H9 (cell line): ENCODE results near the gene NPHP1. TPM values are rescaled to one million over a fixed set of nuclear protein-coding genes. Genes with fewer than 3 reads are reported as not detected.

Experiments
- DNase-seq: peaks from one replicate; pipeline ENCODE4 v3.0.0-alpha.2; 2017
- H2AFZ ChIP-seq: one replicate; pipeline ENCODE4 v1.6.1; 2013; ENCODE audit warnings: mild to moderate bottlenecking, low read length, control low read depth, moderate library complexity
- H2AK5ac ChIP-seq: 2 replicates; pipeline ENCODE4 v1.6.1; 2013; ENCODE audit warnings: low read length, control low read depth, mixed read lengths; ENCODE audit not compliant: insufficient read length
- H2BK120ac ChIP-seq: one replicate; pipeline ENCODE4 v1.6.1; 2013; ENCODE audit warnings: low read depth, mild to moderate bottlenecking, low read length, control low read depth, inconsistent platforms; ENCODE audit not compliant: poor library complexity, severe bottlenecking
- H2BK12ac ChIP-seq: 2 replicates; pipeline ENCODE4 v1.6.1; 2013; ENCODE audit warnings: low read length, control low read depth, mixed read lengths, low read depth; ENCODE audit not compliant: insufficient read length
- H2BK15ac ChIP-seq: 2 replicates; pipeline ENCODE4 v1.6.1; 2013; ENCODE audit warnings: low read depth, low read length, control low read depth
- H2BK20ac ChIP-seq: one replicate; pipeline ENCODE4 v1.6.1; 2013; ENCODE audit warnings: low read depth, mild to moderate bottlenecking, low read length, control low read depth, inconsistent platforms; ENCODE audit not compliant: poor library complexity, severe bottlenecking
- H2BK5ac ChIP-seq: 2 replicates; pipeline ENCODE4 v1.6.1; 2013; ENCODE audit warnings: low read length, control low read depth, mixed read lengths; ENCODE audit not compliant: insufficient read length
- H3K14ac ChIP-seq: 2 replicates; pipeline ENCODE4 v1.6.1; 2013; ENCODE audit warnings: low read length, control low read depth; ENCODE audit not compliant: insufficient read depth
- H3K18ac ChIP-seq: 2 replicates; pipeline ENCODE4 v1.6.1; 2013; ENCODE audit warnings: low read depth, mild to moderate bottlenecking, mixed read lengths, low read length, control low read depth; ENCODE audit not compliant: insufficient read length
- H3K23ac ChIP-seq: 2 replicates; pipeline ENCODE4 v1.6.1; 2013; ENCODE audit warnings: low read length, control low read depth, mixed read lengths, low read depth; ENCODE audit not compliant: insufficient read length
- H3K23me2 ChIP-seq: 2 replicates; pipeline ENCODE4 v1.6.1; 2013; ENCODE audit warnings: low read depth, mild to moderate bottlenecking, mixed read lengths, low read length, control low read depth; ENCODE audit not compliant: insufficient read length, poor library complexity, severe bottlenecking
- H3K27ac ChIP-seq: 2 replicates; pipeline ENCODE4 v1.5.1; 2013; ENCODE audit warnings: low read length, control low read depth, mixed read lengths, low read depth; ENCODE audit not compliant: insufficient read length
- H3K27me3 ChIP-seq: 2 replicates; pipeline ENCODE4 v1.6.1; 2013; ENCODE audit warnings: low read length, control low read depth, inconsistent platforms; ENCODE audit not compliant: insufficient read depth
- H3K4ac ChIP-seq: 2 replicates; pipeline ENCODE4 v1.6.1; 2013; ENCODE audit warnings: low read depth, mild to moderate bottlenecking, control low read depth, inconsistent platforms, low read length, moderate library complexity
- H3K4me1 ChIP-seq: 2 replicates; pipeline ENCODE4 v1.6.1; 2013; ENCODE audit warnings: low read length, control low read depth, inconsistent platforms; ENCODE audit not compliant: insufficient read depth
- H3K4me2 ChIP-seq: 2 replicates; pipeline ENCODE4 v1.6.1; 2013; ENCODE audit warnings: low read length, control low read depth, mixed read lengths; ENCODE audit not compliant: insufficient read length, insufficient read depth
- H3K56ac ChIP-seq: 2 replicates; pipeline ENCODE4 v1.6.1; 2013; ENCODE audit warnings: low read depth, mild to moderate bottlenecking, mixed read lengths, low read length, control low read depth; ENCODE audit not compliant: insufficient read length
- H3K79me1 ChIP-seq: 2 replicates; pipeline ENCODE4 v1.6.1; 2013; ENCODE audit warnings: low read depth, mild to moderate bottlenecking, moderate library complexity, low read length, control low read depth, inconsistent platforms; ENCODE audit not compliant: insufficient read depth, poor library complexity, severe bottlenecking
- H3K79me2 ChIP-seq: 2 replicates; pipeline ENCODE4 v1.6.1; 2013; ENCODE audit warnings: low read length, control low read depth, inconsistent platforms; ENCODE audit not compliant: insufficient read depth
- H3K9ac ChIP-seq: 2 replicates; pipeline ENCODE4 v1.6.1; 2013; ENCODE audit warnings: low read length, control low read depth, mixed read lengths; ENCODE audit not compliant: insufficient read length; ENCODE audit errors: extremely low read depth
- H3K9me3 ChIP-seq: one replicate; pipeline ENCODE4 v1.6.1; 2013; ENCODE audit warnings: low read depth, low read length, inconsistent platforms; ENCODE audit not compliant: control insufficient read depth
- H3T11ph ChIP-seq: one replicate; pipeline ENCODE4 v1.6.1; 2013; ENCODE audit warnings: mild to moderate bottlenecking, low read length, control low read depth, inconsistent platforms
- H4K20me1 ChIP-seq: one replicate; pipeline ENCODE4 v1.6.1; 2013; ENCODE audit not compliant: control insufficient read depth, insufficient read length, insufficient read depth
- H4K5ac ChIP-seq: 2 replicates; pipeline ENCODE4 v1.6.1; 2013; ENCODE audit warnings: low read depth, mild to moderate bottlenecking, mixed read lengths, low read length, control low read depth; ENCODE audit not compliant: insufficient read length
- H4K8ac ChIP-seq: replicated peaks from 2 replicates; pipeline ENCODE4 v1.6.1; 2013; ENCODE audit warnings: low read length, control low read depth, mixed read lengths, low read depth; ENCODE audit not compliant: insufficient read length
- H4K91ac ChIP-seq: 2 replicates; pipeline ENCODE4 v1.6.1; 2013; ENCODE audit warnings: low read depth, mild to moderate bottlenecking, moderate library complexity, mixed read lengths, low read length, control low read depth; ENCODE audit not compliant: insufficient read length
- H3K27ac Mint-ChIP-seq, 3 experiments: 2 replicates in 2 of 3; 3 replicates in 1 of 3; pipeline ENCODE4 v1.8.0; 2020 to 2021; ENCODE audit warnings: mixed read lengths in 3 of 3, mild to moderate bottlenecking in 1 of 3, moderate library complexity in 1 of 3
- H3K27me3 Mint-ChIP-seq: 2 replicates; pipeline ENCODE4 v1.8.0; 2021; ENCODE audit warnings: low read depth, mild to moderate bottlenecking, moderate library complexity, mixed read lengths
- H3K36me3 Mint-ChIP-seq, 3 experiments: 2 replicates in 2 of 3; 3 replicates in 1 of 3; pipeline ENCODE4 v1.8.0; 2020 to 2021; ENCODE audit warnings: low read depth in 3 of 3, mixed read lengths in 3 of 3; ENCODE audit not compliant: insufficient read depth in 1 of 3
- H3K4me1 Mint-ChIP-seq, 2 experiments: 2 replicates each; pipeline ENCODE4 v1.8.0; 2020; ENCODE audit warnings: mixed read lengths in 2 of 2
- H3K4me3 Mint-ChIP-seq, 2 experiments: 2 replicates in 1 of 2; 3 replicates in 1 of 2; pipeline ENCODE4 v1.8.0; 2020 to 2021; ENCODE audit warnings: mild to moderate bottlenecking in 2 of 2, mixed read lengths in 2 of 2, moderate library complexity in 1 of 2
- H3K9me3 Mint-ChIP-seq, 2 experiments: 2 replicates in 1 of 2; 3 replicates in 1 of 2; pipeline ENCODE4 v1.8.0; 2020; ENCODE audit warnings: mild to moderate bottlenecking in 2 of 2, mixed read lengths in 2 of 2, moderate library complexity in 1 of 2
- CTCF ChIP-seq: fragments of 200-600 bp; sonication (generic); conservative IDR thresholded peaks from 3 replicates; pipeline ENCODE4 v1.8.0; 2021; ENCODE audit warnings: antibody characterized with exemption, mild to moderate bottlenecking
- WGBS: extraction: QIAGEN DNeasy Blood & Tissue Kit; methylation state at CpG from one replicate; pipeline ENCODE4 v1.1.7; 2013; ENCODE audit warnings: missing lambda C conversion rate, low lambda C conversion rate, mixed read lengths; ENCODE audit not compliant: insufficient read length; ENCODE audit errors: extremely low coverage; 5-methylcytosine and 5-hydroxymethylcytosine counted together
- total RNA-seq: library from RNA; stranded (reverse); gene quantifications from 2 replicates; pipeline ENCODE4 v1.2.1, GENCODE V29; 2021

Gene NPHP1
- total RNA-seq, 1 experiment from 2014 or later, result 2.1 TPM

- Mint-ChIP-seq H3K27ac (no peak overlapping the region), H3K9me3 (peaks cover 36 to 49% of the 10 kb centered on the region in 2 experiments), H3K4me1 (peaks cover 1% of the 10 kb centered on the region in 2 experiments; a peak in 3 of 4 replicates), H3K36me3 (peaks cover 12 to 26% (median 13%) of the 10 kb centered on the region in 3 experiments), H3K4me3 (no peak overlapping the region), H3K27me3 (peaks cover 19% of the 10 kb centered on the region)
- Histone ChIP-seq H3K79me1 (no peaks in the 10 kb centered on the region), H2AK5ac (no peak overlapping the region), H2BK5ac (no peak overlapping the region), H3K9ac (no peak overlapping the region), H4K5ac (no peak overlapping the region), H4K20me1 (no peaks in the 10 kb centered on the region), H3T11ph (no peak overlapping the region), H2BK15ac (no peak overlapping the region), H3K4ac (no peak overlapping the region), H3K23ac (no peak overlapping the region), H4K91ac (no peak overlapping the region), H3K23me2 (no peaks in the 10 kb centered on the region), H3K4me2 (no peak overlapping the region), H3K27ac (no peak overlapping the region), H2BK120ac (no peak overlapping the region), H3K18ac (no peak overlapping the region), H3K9me3 (peaks cover 14% of the 10 kb centered on the region), H3K4me1 (no peaks in the 10 kb centered on the region), H2AFZ (no peak overlapping the region), H2BK12ac (no peak overlapping the region), H2BK20ac (no peak overlapping the region), H3K14ac (no peak overlapping the region), H3K56ac (no peak overlapping the region), H3K79me2 (no peaks in the 10 kb centered on the region), H3K27me3 (no peaks in the 10 kb centered on the region), H4K8ac (no peak overlapping the region)
- DNase-seq, result no peak
- no peak for TF ChIP-seq CTCF
- WGBS, result no CpG with 5 or more reads among the region's 3 CpGs
Observed at GRCh38 chr2:110216199-110216598, 11.4 kb upstream of the NPHP1 start.
